GM19193 (cell line): Measurements from ENCODE around the gene EGLN2.
A peak's percentile ranks its signal among the peaks of the same experiment; 100 is the strongest.

Source experiments
- POLR2A ChIP-seq: IDR thresholded peaks from 4 replicates; pipeline ENCODE4 v1.6.1; 2011; ENCODE audit not compliant: insufficient read depth, insufficient read length; ENCODE audit errors: extremely low read depth

The EGLN2 gene

DNA sequence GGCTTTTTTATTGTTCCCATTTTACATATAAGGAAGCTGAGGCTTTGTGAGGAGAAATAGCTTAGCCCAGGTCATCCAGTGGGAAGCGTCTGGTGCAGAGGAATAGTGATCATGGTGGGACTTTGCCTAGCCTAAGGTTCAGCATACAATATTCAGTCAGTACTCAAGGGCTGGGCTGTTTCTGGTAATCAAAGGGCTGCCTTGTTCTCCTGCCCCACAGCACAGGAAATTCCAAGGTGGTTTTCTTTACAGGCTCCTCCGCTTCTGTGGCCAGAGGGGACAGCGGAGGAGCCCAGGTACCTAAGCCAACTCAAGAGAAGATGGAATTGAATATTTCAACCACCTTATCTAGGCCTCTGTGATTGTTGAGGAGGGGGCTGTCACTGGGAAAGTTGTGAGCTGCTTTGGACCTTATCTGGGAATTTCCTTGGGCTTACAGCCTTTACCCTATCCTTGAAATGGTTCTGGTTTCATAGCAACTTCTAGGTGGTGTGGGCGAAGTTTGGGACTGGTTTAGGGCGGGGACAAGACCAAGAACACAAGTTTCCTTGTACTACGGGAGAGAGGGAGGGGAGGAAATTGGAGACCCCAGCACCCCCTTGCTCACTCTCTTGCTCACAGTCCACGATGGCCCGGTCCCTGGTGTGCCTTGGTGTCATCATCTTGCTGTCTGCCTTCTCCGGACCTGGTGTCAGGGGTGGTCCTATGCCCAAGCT, 23.9 kb upstream of the EGLN2 start, which contains the start of gene MIA:
Gene MIA, plus strand, starts transcription at position 606 of the 716 bp plus-strand sequence. Its CDS starts 22 bp downstream, at position 628.
- no peak for TF ChIP-seq POLR2A

DNA sequence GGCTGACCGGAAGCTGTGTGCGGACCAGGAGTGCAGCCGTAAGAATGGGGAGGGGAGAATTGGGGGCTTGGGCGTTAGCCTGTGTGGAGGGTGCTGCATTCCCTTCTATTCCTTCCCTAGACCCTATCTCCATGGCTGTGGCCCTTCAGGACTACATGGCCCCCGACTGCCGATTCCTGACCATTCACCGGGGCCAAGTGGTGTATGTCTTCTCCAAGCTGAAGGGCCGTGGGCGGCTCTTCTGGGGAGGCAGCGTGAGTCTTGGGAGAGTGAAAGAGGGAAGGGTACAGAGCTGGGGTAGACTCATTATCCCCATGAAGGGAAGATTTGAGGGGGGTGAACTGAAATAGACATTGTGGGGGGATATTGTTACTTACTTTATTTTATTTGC, 23.4 kb upstream of the EGLN2 start:
- no peak for TF ChIP-seq POLR2A

DNA sequence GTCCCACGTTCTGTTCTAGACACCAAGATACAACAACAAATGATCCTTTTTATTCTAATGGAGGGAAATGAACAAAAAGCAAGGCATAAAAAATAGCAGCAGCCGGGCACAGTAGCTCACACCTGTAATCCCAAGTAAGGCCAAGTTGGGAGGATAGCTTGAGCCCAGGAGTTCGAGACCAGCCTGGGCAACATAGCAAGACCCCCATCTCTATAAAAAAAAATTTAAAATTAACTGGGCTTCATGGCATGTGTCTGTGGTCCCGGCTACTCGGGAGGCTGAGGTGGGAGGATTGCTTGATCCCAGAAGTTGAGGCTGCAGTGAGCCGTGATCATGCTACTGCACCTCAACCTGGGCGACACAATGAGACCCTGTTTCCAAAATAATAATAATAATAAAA, 22.6 kb upstream of the EGLN2 start:
- TF ChIP-seq POLR2A, result no peak

DNA sequence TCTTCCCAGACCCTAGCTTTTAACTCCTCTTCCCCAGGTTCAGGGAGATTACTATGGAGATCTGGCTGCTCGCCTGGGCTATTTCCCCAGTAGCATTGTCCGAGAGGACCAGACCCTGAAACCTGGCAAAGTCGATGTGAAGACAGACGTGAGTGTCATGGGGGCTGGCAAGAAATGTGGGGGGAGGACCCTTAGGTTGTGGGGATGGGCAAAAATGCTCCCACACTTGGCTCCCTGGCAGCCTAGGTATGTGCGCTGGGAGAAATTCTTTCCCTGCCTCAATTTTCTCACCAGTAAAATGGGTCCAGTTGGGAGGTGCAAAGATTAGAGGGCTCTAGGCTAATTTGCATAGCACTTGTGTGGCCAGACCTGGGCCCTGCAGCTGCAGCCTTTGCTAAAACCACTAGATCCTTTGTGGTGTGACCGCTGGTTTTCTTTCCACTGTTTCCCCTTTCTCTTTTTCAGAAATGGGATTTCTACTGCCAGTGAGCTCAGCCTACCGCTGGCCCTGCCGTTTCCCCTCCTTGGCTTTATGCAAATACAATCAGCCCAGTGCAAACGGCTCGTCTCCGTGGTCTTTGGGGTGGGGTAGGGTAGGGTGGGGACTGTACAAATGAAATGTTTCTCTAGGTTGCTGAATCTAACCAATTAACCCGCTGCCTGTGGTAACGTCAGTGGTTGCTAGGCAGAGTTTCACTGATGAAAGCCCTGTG, 21.9 kb upstream of the EGLN2 start:
- no peak for TF ChIP-seq POLR2A

DNA sequence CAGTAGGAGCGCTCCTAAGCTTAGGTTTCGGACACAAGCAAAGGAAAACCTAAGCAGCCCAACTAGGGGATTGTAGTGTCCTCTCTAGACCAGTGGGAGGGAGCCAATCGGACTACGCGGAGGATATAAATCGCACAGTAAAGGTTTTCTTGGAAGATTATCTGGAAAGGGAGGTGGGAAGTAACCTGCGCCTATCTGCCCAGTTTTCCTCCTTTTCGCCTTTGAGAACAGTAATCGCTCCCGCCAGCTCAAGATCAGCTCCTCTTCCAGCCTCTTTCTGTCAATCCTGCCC, 21.4 kb upstream of the EGLN2 start:
- peak; percentile 71 for TF ChIP-seq POLR2A

DNA sequence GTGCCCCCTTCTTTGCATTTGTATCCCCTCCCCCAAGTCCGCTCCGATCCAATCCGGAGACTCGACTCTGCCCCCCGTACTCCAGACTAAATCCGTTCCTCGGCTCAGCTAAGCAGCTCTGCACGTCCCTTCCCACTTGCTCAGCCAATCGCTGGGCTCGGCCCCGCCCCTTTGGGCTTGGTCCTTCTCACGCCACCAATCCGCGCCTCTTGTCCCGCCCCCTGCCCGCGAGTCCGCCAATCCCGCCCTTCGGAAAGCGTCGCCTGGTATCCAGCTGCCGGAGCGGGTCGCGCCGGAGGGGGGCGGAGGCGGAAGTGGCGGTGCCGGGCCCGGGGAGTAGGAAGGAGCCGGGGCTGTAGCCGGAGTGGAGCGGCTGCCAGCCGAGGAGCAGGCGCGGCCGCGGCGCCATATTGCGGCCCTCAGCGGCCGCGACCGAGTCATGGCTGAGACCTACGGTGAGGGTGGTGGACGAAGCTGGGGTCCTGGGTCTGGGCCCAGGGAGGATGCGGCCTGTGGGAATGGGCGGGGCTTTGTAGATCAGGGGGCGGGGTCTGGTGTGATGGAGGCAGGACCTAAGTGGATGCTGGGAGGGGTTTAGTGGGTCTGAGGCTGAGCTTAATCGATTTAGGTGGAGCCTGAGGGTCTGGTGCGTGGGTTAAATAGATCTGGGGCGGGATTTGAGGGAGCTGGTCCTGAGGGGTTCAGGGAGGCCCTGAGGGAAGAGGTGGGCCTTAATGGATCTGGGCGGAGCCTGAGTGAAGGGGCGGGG, 20.9 kb upstream of the EGLN2 start, which contains the start of gene RAB4B:
Gene RAB4B, plus strand, starts transcription at position 311 of the 769 bp plus-strand sequence. Its CDS starts 129 bp downstream, at position 440.
- peak; percentile 68 for TF ChIP-seq POLR2A

DNA sequence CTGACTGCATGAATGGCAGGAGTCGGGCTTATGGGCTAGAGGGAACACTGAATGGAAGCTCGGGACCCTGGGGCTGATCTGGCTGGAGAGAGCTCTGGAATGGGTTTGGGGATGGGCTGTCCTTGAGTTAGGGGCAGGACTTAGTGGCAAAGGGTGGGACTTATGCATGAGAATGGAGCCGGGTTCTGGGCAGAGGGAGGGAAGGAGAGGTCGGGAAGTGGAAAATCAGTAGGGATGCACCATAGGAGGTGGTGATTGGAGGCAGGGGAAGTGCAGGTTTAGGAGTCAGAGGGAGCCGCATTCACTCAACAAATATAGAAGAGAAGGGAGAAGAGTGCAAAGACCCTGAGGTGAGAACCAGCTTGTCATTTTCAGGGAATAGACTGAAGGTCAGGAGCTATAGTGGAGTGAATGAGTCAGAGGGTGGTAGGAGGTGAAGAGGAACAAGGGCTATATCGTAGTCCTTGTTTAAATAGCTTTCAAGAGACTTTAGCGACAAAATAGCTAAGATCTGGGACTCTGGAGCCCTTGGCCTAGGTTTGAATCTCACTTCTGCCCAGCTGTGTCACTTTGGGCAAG, 20.2 kb upstream of the EGLN2 start:
- no peak for TF ChIP-seq POLR2A

DNA sequence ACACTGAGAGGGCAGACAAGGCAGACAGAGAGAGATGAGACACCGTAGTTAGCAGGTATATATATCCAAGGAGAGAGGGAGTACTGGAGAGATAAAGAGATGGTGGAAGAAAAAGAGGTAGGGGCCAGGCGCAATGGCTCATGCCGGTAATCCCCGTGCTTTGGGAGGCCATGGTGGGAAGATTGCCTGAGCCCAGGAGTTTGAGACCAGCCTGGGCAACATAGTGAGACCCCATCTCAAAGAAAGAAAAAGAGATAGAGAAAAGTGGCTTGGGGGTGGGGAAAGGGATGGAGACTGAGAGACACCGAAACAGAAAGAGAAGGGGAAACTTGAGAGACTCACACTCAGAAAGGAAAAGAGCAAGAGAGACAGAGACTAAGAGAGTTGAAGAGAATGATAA, 18.4 kb upstream of the EGLN2 start:
- no peak for TF ChIP-seq POLR2A

DNA sequence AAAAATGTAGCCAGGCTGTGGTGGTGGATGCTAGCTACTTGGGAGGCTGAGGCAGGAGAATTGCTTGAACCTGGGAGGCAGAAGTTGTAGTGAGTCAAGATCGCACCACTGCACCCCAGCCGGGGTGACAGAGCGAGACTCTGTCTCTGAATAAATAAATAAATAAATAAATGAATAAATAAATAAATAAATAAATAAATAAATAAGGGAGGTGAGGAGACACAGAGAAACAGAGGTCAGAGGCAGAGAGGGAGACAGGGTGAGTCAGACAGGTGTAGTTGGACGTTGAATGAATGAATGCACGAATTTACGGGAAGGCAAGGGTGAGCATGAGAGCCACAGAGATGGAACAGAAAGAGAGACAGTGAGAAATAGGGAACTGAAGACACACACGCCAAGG, 17.9 kb upstream of the EGLN2 start:
- no peak for TF ChIP-seq POLR2A

DNA sequence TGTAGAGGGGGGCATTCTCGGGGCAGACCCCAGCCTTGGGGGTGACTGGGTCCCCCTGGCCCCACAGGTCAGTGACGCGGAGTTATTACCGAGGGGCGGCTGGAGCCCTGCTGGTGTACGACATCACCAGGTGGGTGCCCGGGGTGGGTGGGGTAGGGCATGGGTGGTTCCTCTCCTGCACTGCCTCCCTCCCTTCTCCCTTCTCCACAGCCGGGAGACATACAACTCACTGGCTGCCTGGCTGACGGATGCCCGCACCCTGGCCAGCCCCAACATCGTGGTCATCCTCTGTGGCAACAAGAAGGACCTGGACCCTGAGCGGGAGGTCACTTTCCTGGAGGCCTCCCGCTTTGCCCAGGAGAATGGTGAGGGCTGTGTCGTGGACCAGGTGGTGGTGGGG, 15.3 kb upstream of the EGLN2 start:
- no peak for TF ChIP-seq POLR2A

DNA sequence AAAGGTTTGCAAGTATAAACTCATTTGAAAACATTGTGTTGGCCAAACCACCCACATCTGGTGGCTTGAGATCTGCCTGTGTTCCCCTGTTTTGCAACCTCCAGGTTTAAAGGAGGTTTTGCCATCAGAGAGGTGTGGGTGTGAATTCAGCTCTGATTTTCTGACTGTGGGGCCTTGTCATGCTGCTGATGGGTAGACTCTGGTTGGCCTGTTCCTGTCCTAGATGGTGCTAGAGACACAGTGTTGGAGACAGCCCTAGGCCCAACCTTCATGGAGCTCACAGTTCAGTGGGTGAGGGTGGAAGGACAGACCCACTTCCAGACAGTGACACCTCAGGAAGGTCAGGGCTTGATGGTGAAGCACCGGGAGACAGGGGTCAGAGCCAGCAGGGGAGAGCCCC, 13.5 kb upstream of the EGLN2 start:
- no peak for TF ChIP-seq POLR2A

DNA sequence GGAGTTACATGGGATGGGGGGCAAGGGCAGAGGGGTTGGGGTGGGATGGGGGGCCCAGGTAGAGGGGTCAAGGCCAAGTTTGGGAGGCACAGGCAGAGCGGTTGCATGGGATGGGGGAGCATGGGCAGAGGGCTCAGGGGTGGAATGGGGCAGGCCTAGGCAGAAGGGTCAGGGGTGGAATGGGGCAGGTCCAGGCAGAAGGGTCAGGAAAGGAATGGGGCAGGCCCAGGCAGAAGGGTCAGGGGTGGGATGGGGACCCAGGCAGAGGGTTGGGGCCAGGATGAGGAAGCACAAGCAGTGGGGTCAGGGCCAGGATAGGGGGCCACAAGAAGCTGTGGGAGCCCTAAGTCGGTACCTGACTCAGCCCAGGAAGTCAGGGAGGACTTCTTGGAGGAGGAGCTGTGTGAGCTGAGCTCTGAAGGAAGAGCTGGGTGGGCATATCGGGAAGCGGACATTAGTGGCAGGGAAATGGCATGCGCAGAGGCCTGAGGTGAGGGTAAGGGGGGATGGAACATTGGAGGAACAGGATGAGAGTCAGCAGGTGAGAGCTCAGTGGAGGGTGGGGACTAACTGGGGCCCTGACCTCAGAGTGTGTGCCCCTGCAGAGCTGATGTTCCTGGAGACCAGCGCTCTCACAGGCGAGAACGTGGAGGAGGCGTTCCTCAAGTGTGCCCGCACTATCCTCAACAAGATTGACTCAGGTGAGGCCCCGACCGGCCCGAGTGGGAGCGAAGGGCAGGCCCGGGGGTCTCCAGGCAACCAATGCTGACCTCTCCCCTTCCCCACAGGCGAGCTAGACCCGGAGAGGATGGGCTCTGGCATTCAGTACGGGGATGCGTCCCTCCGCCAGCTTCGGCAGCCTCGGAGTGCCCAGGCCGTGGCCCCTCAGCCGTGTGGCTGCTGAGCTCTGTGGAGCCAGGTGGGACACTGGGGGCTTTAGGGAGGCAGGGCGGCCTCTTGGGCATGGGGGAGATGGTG, 12.6 kb upstream of the EGLN2 start:
- no peak for TF ChIP-seq POLR2A

DNA sequence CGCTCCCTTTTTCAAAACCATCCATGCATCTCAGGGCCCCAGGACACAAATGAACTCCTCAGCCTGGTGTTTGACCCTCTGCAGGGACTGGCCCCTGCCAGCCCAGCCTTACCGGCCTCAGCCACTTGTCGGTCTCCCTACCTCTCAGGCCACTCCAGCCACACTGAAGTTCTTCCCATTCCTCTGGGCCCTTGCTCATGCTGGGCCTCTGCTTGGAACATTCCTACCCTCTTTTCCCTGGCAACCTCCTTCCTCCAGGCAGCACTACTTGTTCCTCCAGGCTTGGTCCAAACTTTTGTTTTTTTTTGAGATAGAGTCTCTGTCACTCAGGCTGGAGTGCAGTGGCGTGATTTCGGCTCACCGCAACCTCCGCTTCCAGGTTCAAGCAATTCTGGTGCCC, 7.6 kb upstream of the EGLN2 start:
- TF ChIP-seq POLR2A, result no peak

DNA sequence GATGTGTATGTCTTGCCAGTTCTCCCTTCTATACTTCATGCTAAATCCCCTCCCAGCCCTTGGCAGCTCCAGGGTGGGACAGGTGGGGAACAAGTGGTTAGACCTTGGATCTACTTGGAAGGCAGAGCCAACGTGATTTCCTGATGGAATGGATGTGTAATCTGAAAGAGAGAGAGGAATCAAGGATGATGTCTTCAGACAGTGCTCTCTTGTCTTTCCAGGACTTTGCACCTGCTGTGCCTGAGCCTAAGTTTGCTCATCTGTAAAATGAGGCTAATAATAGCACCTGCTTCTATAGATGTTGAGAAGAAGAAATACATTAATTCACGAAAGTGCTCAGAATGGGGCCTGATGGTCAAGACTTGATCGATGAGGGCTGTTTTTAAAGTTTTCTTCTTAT, 7.0 kb upstream of the EGLN2 start:
- no peak for TF ChIP-seq POLR2A
